GM21515 (cell line): ENCODE results near the gene CLDN15.
"Not testable (repeated sequence)": the region's sequence is repeated elsewhere in the genome, so short reads cannot be mapped to it uniquely, and the experiment has no call there.

Experiments used
- ATAC-seq: cut with Tn5 transposase; IDR thresholded peaks from one replicate; pipeline ENCODE4 v1.9.1; 2021; ENCODE audit not compliant: unreplicated experiment

The CLDN15 gene

GRCh38 chr7:101237206-101238067, at the start of gene CLDN15:
Gene CLDN15 (minus strand): TSS chr7:101237802. CDS start chr7:101237581, 221 bp downstream.
- ATAC-seq, result no peak

- no peak for ATAC-seq
Measured at GRCh38 chr7:101287032-101287431, 49.4 kb upstream of the CLDN15 start.

- ATAC-seq, result not testable (repeated sequence)
Measured at GRCh38 chr7:101285880-101286279, 48.3 kb upstream of the CLDN15 start.

GRCh38 chr7:101285171-101285570, 47.6 kb upstream of the CLDN15 start:
- ATAC-seq, result no peak

GRCh38 chr7:101280912-101281311, 43.3 kb upstream of the CLDN15 start:
- ATAC-seq, result not testable (repeated sequence)

- no peak for ATAC-seq
Measured at GRCh38 chr7:101278461-101279292, 41.1 kb upstream of the CLDN15 start.

GRCh38 chr7:101277155-101277554, 39.6 kb upstream of the CLDN15 start:
- no peak for ATAC-seq

GRCh38 chr7:101273206-101273605, 35.6 kb upstream of the CLDN15 start:
- ATAC-seq, result no peak

- ATAC-seq, result no peak
Measured at GRCh38 chr7:101271021-101271420, 33.4 kb upstream of the CLDN15 start.

GRCh38 chr7:101269664-101270063, 32.1 kb upstream of the CLDN15 start:
- no peak for ATAC-seq

- ATAC-seq, result no peak
Measured at GRCh38 chr7:101265622-101266516, 28.3 kb upstream of the CLDN15 start.

GRCh38 chr7:101264102-101264706, 26.6 kb upstream of the CLDN15 start:
- ATAC-seq, result not testable (repeated sequence)

GRCh38 chr7:101258243-101258731, 20.7 kb upstream of the CLDN15 start:
- ATAC-seq, result no peak

- no peak for ATAC-seq
Measured at GRCh38 chr7:101255796-101256195, 18.2 kb upstream of the CLDN15 start.

GRCh38 chr7:101253199-101253598, 15.6 kb upstream of the CLDN15 start:
- not testable (repeated sequence) for ATAC-seq

GRCh38 chr7:101251871-101252659, 14.5 kb upstream of the CLDN15 start:
- peak; percentile 97 for ATAC-seq

- no peak for ATAC-seq
Measured at GRCh38 chr7:101250324-101250723, 12.7 kb upstream of the CLDN15 start.

GRCh38 chr7:101248276-101248675, 10.7 kb upstream of the CLDN15 start:
- no peak for ATAC-seq

GRCh38 chr7:101245147-101245668, 7.6 kb upstream of the CLDN15 start:
- no peak for ATAC-seq
